C4-2B (cell line): ENCODE measurements around the gene NACC2.

Experiments used
- CTCF ChIP-seq: fragments of 450-650 bp; conservative IDR thresholded peaks from 2 replicates; pipeline ENCODE4 v1.5.1; 2017; ENCODE audit warnings: mild to moderate bottlenecking
- ZFX ChIP-seq: fragments of 450-650 bp; IDR thresholded peaks from 2 replicates; pipeline ENCODE4 v1.6.1; 2017

- TF ChIP-seq CTCF (no peak), ZFX (no peak)
Observed at GRCh38 chr9:135969064-135969683, 125.9 kb downstream of the NACC2 start.
